Measurements from ENCODE around the gene ARRDC5.

GRCh38 chr19:4910594-4911281, 8.0 kb upstream of the ARRDC5 start:
- TF ChIP-seq REST (IDR thresholded peaks at IDR 0.05; ENCODE audit: borderline replicate concordance): no peak
- no peak for TF ChIP-seq CTCF (IDR thresholded peaks at IDR 0.05; ENCODE audit: poor library complexity, severe bottlenecking)
- TF ChIP-seq EZH2 (IDR thresholded peaks at IDR 0.05; ENCODE audit: borderline replicate concordance, insufficient read depth, low read length, poor library complexity, severe bottlenecking): no peak
